ENCODE results near the gene CAMTA1.

Gene CAMTA1

GRCh38 chr1:7497107-7497637, 711.9 kb downstream of the CAMTA1 start:
- TF ChIP-seq, protein P1, sequence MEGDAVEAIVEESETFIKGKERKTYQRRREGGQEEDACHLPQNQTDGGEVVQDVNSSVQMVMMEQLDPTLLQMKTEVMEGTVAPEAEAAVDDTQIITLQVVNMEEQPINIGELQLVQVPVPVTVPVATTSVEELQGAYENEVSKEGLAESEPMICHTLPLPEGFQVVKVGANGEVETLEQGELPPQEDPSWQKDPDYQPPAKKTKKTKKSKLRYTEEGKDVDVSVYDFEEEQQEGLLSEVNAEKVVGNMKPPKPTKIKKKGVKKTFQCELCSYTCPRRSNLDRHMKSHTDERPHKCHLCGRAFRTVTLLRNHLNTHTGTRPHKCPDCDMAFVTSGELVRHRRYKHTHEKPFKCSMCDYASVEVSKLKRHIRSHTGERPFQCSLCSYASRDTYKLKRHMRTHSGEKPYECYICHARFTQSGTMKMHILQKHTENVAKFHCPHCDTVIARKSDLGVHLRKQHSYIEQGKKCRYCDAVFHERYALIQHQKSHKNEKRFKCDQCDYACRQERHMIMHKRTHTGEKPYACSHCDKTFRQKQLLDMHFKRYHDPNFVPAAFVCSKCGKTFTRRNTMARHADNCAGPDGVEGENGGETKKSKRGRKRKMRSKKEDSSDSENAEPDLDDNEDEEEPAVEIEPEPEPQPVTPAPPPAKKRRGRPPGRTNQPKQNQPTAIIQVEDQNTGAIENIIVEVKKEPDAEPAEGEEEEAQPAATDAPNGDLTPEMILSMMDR (conservative IDR thresholded peaks at IDR 0.05; ENCODE audit: low read depth), result no peak
- DNase-seq (ENCODE audit: low spot score), result no peak
- POLR2A ChIA-PET (ENCODE audit: low non-redundant PET), result no interaction called here
- CTCF ChIA-PET, result no interaction called here
- no peak overlapping the region for H3K27ac ChIP-seq

DNA sequence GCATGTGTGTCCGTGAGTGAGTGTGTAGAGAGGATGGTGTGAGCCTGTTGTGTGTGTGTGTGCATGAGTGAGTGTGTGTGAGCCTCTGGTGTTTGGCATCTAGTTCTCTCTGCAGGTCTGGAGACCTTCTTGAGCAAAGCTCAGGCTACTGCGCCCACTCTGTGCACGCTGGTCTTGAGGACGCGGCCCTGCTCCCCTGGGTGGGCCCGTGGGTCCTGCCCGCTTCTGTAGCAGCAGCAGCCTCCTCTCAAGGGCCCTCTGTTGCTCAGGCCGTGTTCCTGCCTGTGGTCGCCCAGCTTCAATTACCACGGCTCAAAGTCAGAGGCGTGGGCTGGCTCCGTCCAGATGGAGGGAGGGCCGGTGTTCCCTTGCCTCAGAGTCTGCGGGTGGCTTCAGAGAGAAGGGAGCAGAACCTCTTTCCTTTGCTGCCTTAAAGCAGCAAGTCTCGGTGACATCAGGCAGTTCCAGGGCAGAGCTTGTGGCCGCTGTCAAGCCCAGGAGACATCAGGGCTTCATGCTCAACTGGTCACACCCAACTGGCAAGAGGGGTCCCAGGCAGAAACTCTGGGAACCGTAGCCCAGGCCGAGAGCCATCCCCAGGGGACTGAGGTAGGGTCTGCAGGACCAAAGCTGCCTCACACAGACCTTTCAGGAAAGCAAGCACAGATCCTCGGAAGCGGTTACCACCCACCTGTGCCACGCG, 715.3 kb downstream of the CAMTA1 start:
- TF ChIP-seq, protein P1 (conservative IDR thresholded peaks at IDR 0.05; ENCODE audit: low read depth), result no peak
- CTCF ChIA-PET, result interaction anchor here (0.6 kb wide), 1 partner anchor 252 kb away, joined by 5 read pairs; no protein-coding TSS in a partner anchor
- DNase-seq (ENCODE audit: low spot score), result no peak
- POLR2A ChIA-PET (ENCODE audit: low non-redundant PET), result no interaction called here
- no peak overlapping the region for H3K27ac ChIP-seq

GRCh38 chr1:7501084-7501491, 715.8 kb downstream of the CAMTA1 start:
- POLR2A ChIA-PET (ENCODE audit: low non-redundant PET), result no interaction called here
- H3K27ac ChIP-seq, result no peak overlapping the region
- CTCF ChIA-PET, result interaction anchor here (0.6 kb wide), 1 partner anchor 251 kb away, joined by 5 read pairs; no protein-coding TSS in a partner anchor
- TF ChIP-seq, protein P1 (conservative IDR thresholded peaks at IDR 0.05; ENCODE audit: low read depth), result no peak
- DNase-seq (ENCODE audit: low spot score), result no peak

- no peak for DNase-seq (ENCODE audit: low spot score)
- H3K27ac ChIP-seq, result no peak overlapping the region
- ChIA-PET CTCF (interaction anchor here (0.6 to 0.7 kb wide), 2 partner anchors 145 to 280 kb away, joined by 3 read pairs; no protein-coding TSS in a partner anchor), POLR2A (ENCODE audit: low non-redundant PET) (no interaction called here)
- TF ChIP-seq, protein P1 (conservative IDR thresholded peaks at IDR 0.05; ENCODE audit: low read depth), result no peak
Measured at GRCh38 chr1:7501723-7502603, 716.7 kb downstream of the CAMTA1 start.

- ChIA-PET CTCF (no interaction called here), POLR2A (ENCODE audit: low non-redundant PET) (no interaction called here)
- no peak for DNase-seq (ENCODE audit: low spot score)
- no peak overlapping the region for H3K27ac ChIP-seq
- TF ChIP-seq, protein P1 (conservative IDR thresholded peaks at IDR 0.05; ENCODE audit: low read depth), result no peak
Measured at GRCh38 chr1:7503691-7504437, 718.6 kb downstream of the CAMTA1 start.

- DNase-seq (ENCODE audit: low spot score), result no peak
- CTCF ChIA-PET, result no interaction called here
- TF ChIP-seq, protein P1 (conservative IDR thresholded peaks at IDR 0.05; ENCODE audit: low read depth), result no peak
- H3K27ac ChIP-seq, result no peak overlapping the region
- POLR2A ChIA-PET (ENCODE audit: low non-redundant PET), result no interaction called here
Measured at GRCh38 chr1:7504438-7504720, 719.1 kb downstream of the CAMTA1 start.
